GM19035 (cell line): ENCODE data around the gene BICD2.

ENCODE experiments used
- ATAC-seq: cut with Tn5 transposase; IDR thresholded peaks from one replicate; pipeline ENCODE4 v1.9.1; 2021; ENCODE audit not compliant: unreplicated experiment

Gene BICD2

GRCh38 chr9:92728831-92729734, 35.5 kb downstream of the BICD2 start:
- peak; percentile 74 for ATAC-seq

DNA sequence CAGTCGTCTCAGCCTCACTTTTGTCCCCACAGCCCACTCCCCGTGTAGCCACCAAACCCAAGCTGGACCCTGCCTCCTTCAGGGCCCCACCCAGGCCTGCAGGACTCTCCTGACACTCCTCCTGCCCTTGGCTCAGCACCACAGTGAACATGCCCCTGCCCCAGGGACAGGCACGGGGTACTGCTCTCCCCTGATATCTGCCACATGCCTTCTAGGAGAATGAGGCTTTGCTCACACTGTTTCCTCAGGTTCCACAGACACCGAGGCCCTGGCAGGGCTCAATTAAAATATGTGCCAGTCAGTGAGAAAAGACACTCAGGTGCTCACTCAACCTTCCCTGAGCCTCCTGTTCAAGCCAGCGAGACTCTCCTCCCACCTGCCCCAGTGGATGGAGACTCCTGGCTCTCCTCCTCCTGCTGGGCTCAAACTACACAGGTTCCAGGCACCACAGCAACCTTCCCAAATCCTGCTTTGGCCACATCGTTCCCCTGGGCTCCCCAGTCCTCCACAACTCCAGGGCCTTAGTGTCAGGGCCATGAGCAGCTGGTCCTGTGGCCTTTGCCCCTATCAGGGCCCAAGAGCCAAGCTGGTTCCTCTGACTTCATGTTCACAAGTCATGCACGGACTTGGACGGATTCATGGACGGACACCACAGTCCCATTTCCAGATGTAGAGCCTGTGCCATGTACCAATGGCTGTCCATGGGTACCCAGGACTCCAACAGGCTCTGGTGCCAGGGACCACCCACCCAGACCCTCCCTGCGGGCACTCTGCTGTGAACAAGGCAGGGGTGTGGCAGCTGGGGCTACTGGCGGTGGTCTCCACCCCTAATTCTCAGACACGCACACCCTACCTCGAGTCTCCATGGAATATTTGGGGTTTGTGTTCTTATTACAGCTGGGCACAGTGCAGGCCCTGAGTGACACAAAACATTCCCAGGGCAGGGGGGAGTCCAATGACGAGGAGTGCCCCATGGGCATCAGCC, 36.6 kb downstream of the BICD2 start:
- ATAC-seq: no peak

GRCh38 chr9:92726971-92727715, 37.5 kb downstream of the BICD2 start:
- no peak for ATAC-seq

DNA sequence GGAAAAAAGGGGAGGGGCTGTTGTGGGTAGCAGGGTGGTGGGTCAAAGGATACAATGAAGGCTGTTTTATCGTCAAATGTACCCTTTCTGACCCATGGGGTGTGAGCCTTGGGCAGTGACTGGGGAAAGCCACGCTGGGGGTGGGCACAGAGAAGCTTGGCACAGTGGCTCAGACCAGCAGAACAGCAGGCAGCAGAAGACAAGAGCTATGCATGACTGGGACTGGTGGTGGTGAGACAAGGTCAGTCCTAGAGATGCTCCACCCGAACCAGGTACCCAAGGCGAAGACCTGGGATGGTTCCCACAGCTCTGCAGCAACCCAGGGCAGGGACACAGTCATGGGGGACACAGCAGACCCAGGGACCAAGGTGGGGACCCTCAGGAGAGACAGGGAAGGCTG, 38.3 kb downstream of the BICD2 start:
- ATAC-seq: no peak

- ATAC-seq: no peak
These were observed 38.9 kb downstream of the BICD2 start for GRCh38 chr9:92725766-92726165.

DNA sequence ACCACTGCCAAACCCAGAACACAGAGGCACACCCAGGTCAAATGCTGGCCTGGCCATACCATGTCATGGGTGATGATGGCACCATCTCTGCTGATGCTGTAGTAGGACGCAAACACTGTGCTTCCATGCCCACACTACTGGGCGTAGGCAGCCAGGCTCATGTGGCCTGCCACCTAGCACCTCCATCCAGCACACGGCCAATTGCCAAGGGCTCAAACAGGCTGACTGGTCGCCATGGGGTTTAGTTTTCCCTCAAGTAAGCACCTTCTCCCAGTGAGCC, 39.4 kb downstream of the BICD2 start:
- no peak for ATAC-seq

GRCh38 chr9:92724528-92725265, 39.9 kb downstream of the BICD2 start:
- ATAC-seq: no peak

DNA sequence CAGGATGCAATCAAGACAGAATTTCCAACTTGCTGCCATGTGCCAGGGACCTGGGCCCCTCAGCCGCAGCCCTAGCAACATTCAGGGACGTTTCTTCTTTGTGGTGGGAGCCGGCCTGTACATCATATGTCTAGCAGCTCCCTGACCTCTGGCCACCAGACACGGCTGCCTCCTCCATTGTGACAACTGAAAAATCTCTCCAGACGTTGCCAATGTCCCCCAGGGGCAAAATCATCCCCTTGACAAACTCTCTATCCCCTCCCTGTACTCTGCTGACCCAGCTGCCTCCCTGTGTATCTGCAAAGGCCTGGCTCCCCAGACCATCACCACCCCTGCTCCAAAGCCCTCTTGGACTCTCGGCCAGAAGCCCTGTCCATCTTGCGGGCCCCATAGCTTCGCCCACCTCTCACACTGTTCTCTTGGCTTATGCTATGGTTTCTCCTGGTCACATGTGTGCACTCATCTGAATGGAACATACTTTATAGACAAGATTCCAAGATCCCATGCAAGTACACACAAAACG, 40.8 kb downstream of the BICD2 start:
- no peak for ATAC-seq

GRCh38 chr9:92723299-92723625, 41.4 kb downstream of the BICD2 start:
- ATAC-seq: no peak

DNA sequence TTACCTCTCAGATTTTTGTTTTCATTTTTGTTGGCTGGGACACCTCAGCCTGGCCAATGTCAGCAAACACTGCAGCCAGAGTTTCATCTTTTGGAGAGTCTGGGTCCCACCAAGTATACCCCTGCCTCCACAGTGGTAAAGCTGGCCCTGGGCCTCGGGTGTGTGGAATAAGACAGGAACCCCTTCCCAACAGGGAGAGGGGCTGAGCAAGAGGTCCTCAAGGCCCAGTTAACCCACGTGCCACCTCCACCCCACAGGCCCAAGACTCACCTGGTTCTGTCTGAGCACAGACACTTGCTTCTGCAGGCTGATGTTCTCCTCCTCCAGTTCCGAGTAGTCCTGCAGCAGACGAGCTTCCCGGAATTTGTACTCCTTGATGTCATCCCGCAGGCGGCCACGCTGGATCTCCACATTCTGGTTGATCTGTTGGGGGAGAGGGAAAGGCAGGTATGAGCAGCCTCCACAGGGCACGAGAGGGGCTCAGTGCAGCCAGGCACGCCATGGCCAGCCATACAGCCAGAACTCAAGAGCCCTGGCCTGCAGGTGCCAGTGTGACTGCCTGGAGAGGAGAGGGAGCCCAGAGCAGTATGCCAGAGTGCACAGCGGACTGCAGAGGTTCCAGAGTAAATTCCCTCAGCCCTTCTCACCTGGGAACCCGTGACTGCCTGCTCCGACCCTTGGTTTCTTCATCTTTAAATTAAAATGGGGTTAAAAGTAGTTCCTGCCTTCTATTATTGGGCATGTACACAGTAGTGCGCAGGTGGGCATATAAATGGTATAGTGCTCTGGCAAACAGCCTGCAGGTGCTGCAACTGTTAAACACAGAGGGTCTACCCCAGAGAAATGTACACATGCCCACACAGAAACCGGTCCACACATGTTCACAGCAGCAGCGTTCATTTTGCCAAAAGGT, 42.0 kb downstream of the BICD2 start:
- no peak for ATAC-seq

- ATAC-seq: no peak
These were observed 43.1 kb downstream of the BICD2 start for GRCh38 chr9:92721548-92721947.

DNA sequence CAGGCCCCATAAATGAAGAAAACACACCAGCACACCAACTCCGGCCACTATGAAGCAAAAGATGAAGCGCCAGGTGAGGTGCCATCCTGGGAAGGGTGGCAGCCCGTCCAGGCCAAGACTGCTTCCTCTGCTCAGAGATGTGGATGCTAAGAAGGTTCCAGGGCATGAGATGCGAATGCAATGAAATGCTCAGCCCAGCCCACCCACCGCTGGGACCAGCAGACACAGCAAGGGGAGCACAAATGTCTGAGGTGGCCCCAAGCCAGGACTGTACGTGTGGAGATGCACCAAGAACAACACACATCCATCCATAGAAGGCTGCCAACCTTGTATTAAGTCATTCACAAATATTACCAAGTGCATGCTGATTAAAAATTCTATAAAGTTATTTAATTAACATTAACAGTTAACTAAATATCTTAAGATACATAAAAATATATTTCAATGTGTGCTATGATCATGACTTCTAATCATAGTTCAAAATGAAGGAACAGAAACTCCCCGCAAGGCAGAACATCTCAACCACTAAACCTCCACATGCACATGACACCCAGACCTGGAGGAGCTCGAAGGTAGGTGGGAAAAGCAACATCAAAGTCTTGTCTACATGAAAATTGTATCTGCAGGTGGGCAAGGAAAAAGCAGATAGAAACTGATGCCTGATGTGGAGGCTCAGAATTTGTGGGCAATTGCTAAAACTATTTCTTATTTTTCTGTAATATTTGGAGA, 43.7 kb downstream of the BICD2 start:
- ATAC-seq: no peak

DNA sequence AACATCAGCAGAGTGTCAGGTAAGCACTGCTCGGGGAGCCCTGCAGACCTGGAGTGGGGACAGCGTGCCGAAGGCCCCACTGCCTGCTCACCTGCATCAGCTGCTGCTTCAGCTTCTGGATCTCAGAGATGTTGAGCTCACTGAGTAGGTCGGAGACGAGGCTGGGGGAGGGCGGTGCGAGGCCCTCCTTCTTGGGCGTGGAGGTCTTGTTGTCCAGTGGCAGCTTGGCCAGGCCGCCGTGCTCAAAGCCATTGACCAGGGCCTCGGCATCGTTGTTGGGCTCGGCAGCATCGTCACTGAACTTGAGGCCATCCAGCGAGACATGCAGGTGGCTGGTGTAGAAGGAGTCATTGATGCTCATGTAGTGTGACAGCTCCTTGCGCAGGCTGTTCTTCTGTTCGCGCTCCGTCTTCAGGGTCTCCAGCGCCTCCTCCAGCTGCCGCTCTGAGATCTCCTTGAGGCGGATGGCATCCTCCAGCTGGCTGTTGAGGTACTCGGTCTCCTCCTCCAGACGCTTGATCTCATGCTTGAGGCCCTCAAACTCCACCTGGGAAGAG, 44.3 kb downstream of the BICD2 start:
- no peak for ATAC-seq

DNA sequence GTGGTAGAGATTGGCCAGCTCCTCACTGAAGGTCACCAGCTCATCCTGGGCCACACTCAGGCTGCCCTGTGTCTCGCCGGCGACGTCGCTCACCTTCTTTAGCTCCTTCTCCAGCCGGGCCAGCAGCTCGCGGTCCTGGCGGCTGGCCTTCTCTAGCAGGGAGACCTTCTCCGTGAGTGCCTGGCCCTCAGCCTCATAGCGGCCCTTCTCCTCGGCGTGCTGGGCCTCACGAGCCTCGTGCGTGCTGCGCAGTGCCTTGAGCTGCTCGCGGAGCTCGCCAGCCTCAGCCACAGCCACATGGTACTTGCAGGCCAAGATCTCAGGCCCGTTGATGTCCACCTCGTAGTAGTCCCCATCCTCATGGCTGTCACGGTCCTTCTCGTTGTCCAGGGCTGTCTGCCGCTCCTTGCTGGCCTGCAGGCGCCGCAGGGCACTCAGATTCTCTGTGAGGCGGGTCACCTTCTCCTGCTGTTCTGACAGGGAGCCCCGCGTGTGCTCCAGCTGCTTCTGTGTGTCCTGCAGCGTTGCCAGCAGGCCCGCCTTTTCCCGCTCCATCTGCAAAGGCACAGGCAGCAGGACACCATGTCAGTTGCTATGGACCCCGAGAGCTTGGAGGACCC, 45.5 kb downstream of the BICD2 start:
- ATAC-seq: no peak

DNA sequence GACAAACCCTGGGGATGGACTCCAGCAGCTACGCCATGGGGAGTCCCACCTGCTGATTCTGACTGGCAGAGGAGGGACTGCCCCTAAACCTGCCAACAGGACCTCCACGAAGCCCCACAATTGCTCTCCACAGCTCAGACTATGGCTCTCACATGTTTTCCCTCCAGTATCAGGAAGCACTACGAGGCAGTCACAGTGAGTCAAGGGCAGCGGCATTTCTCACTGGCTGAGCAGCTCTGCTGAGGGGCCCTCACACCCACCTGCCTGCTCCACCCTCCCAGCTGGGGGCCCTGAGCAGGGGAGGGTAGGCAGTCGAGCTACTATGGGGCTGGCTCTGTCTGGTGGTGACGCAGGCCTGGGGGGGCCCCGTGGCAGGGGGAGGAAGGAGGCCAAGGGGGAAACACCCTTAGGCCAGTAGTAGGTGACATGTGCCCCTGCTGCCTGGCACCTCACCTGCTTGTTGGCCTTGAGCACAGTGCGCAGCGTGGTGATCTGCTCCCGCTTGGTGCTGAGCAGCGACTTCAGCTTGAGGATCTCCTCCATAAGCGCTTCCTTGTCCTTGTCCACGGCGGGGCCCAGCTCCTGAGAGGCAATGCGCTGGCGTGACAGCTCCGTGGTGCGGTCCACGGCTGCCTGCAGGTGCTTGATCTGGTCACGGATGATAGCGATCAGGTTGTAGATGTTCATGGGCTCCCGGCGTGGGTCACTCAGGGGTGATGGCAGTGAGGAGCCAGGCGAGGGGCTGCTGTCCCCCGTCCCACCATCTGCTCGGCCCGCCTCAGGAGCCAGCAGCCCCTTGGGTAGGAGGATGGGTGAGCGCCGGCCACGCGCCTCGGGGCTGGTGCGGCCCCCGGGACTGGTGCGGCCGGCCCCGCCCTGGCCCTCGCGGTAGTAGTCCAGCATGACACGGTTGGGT, 46.3 kb downstream of the BICD2 start:
- ATAC-seq: no peak

DNA sequence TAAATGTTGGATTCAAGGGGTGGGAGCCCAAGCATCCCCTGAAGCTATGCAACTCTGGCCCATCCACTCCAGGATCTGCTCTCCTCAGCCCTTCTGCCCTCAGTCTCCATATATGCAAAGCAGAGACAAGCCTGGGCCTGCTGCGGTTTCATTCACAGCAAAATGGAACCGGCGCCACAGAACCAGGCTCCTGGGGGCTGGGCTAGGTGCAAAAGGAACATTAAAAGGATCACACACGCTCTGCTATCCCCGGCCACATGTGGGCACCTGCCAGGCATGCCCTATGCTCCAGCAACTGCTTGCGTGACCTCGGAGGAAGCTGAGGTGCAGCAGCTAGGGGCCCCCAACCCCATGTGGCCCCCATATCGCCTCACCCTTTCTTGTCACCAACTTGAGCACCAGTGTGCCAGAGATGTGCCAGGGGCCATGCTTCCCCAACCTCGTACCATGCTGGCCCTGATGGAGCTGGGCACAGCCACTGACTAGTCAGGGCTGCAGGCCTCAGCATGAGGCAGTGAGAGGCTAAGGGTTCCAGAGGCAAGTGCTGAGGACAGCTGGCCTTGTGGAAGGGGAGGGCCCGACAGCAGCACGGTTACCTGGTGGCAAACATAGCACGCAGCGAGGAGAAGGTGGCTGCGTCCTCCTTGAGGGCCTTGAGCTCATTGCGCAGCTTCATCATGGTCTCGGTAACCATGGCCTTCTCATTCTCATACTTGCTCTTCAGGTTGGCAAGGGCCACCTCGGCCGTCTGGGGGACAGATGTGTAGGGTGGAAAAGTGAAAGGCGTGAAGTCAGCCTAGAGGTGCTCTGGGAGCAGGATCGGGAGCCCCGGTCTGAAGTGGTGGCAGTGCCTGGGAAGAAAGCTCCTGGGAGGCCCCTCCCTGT, 47.2 kb downstream of the BICD2 start:
- no peak for ATAC-seq
